OCI-M1 (cell line): ENCODE measurements around the gene GPR179.
A peak's percentile ranks its signal among the peaks of the same experiment; 100 is the strongest.

ENCODE experiments used
- DNase-seq: peaks from one replicate; lab custom pipeline; 2025; lab: John Stamatoyannopoulos, UW

The GPR179 gene

GRCh38 chr17:38345743-38346142, 2.0 kb upstream of the GPR179 start:
- no peak for DNase-seq

- DNase-seq, result no peak
Measured at GRCh38 chr17:38344420-38344745, 627 bp upstream of the GPR179 start.

GRCh38 chr17:38342886-38343607, 709 bp downstream of the GPR179 start:
- DNase-seq, result no peak

GRCh38 chr17:38341035-38341721, 2.6 kb downstream of the GPR179 start:
- no peak for DNase-seq

- no peak for DNase-seq
Measured at GRCh38 chr17:38339891-38340290, 3.9 kb downstream of the GPR179 start.

- no peak for DNase-seq
Measured at GRCh38 chr17:38338535-38338934, 5.2 kb downstream of the GPR179 start.

GRCh38 chr17:38338053-38338452, 5.7 kb downstream of the GPR179 start:
- no peak for DNase-seq

GRCh38 chr17:38336838-38337237, 6.9 kb downstream of the GPR179 start:
- DNase-seq, result no peak

- DNase-seq, result no peak
Measured at GRCh38 chr17:38334480-38335364, 9.0 kb downstream of the GPR179 start.

- DNase-seq, result peak; percentile 74
Measured at GRCh38 chr17:38333635-38334295, 10.0 kb downstream of the GPR179 start.

GRCh38 chr17:38332735-38333134, 11.0 kb downstream of the GPR179 start:
- DNase-seq, result no peak

GRCh38 chr17:38330941-38331411, 12.8 kb downstream of the GPR179 start:
- DNase-seq, result no peak

GRCh38 chr17:38329808-38330730, 13.7 kb downstream of the GPR179 start:
- DNase-seq, result no peak

GRCh38 chr17:38329284-38329683, 14.5 kb downstream of the GPR179 start:
- no peak for DNase-seq

GRCh38 chr17:38328620-38329019, 15.1 kb downstream of the GPR179 start:
- DNase-seq, result no peak

- no peak for DNase-seq
Measured at GRCh38 chr17:38327936-38328335, 15.8 kb downstream of the GPR179 start.

GRCh38 chr17:38326996-38327792, 16.6 kb downstream of the GPR179 start:
- DNase-seq, result no peak

GRCh38 chr17:38325221-38325851, 18.4 kb downstream of the GPR179 start:
- DNase-seq, result no peak

- DNase-seq, result no peak
Measured at GRCh38 chr17:38324772-38325171, 19.0 kb downstream of the GPR179 start.
